ENCODE results near the gene MRPL16. TPM values are rescaled to one million over a fixed set of nuclear protein-coding genes. Genes with fewer than 3 reads are reported as not detected.

MRPL16 gene
- total and polyA plus RNA-seq, 2 of the 4 experiments (the other 2 are of a cell fraction), result 43.9 to 71.3 TPM

GRCh38 chr11:59777104-59777503 lies 33.5 kb downstream of the MRPL16 start:
- no peak overlapping the region for H2BK15ac ChIP-seq (ENCODE audit: low read depth, low read length)
- in situ Hi-C loops (cut with MboI; ENCODE audit: low sequenced_read_pairs), result no loop called here
- no peak overlapping the region for H4K8ac ChIP-seq (ENCODE audit: low read depth in 2 of 2, low read length in 2 of 2)

More at GRCh38 chr11:59777104-59777503, 33.5 kb downstream of the MRPL16 start:
- Histone ChIP-seq H2BK5ac (ENCODE audit: low read depth, low read length, poor library complexity, severe bottlenecking) (no peak overlapping the region), H3K36me3 (ENCODE audit: control insufficient read depth, insufficient read depth, low read length) (no peaks in the 10 kb centered on the region; the same call in 1 of the 2 replicates), H3K56ac (ENCODE audit: extremely low read depth, insufficient read depth, low read length) (no peak overlapping the region), H3K18ac (ENCODE audit: low read depth, low read length) (no peak overlapping the region), H3K9ac (ENCODE audit: low read depth, low read length) (no peak overlapping the region), H3K27me3 (ENCODE audit: control insufficient read depth, insufficient read depth, low read length) (no peaks in the 10 kb centered on the region), H2BK20ac (ENCODE audit: low read depth, low read length) (no peak overlapping the region), H3K9me3 (ENCODE audit: control insufficient read depth, insufficient read depth, low read length) (no peaks in the 10 kb centered on the region), H3K23ac (ENCODE audit: low read depth, low read length) (no peak overlapping the region), H4K91ac (ENCODE audit: insufficient read depth, low read depth, low read length) (no peak overlapping the region), H3K79me1 (ENCODE audit: low read depth in 1 of 2, low read length in 2 of 2) (no peaks in the 10 kb centered on the region; a peak in 1 of 4 replicates), H2AFZ (replicated peaks; ENCODE audit: low read length, poor library complexity) (no peak overlapping the region), H3K4me1 (ENCODE audit: control insufficient read depth, insufficient read depth, low read length) (peaks cover 2% of the 10 kb centered on the region; the same call in 1 of the 2 replicates), H4K20me1 (ENCODE audit: insufficient read depth, low read length) (0 out of 2 replicates have a peak, but pooled peaks cover under 1% of the 10 kb centered on the region), H2BK120ac (ENCODE audit: low read depth, low read length) (no peak overlapping the region), H3K4me2 (ENCODE audit: low read depth, low read length) (no peak overlapping the region), H3K4me3 (ENCODE audit: insufficient read depth, low read depth, low read length) (no peak overlapping the region), H3K4ac (ENCODE audit: low read depth, low read length) (no peak overlapping the region), H3K27ac (ENCODE audit: insufficient read depth, low read length) (no peak overlapping the region), H2AK5ac (ENCODE audit: low read depth, low read length) (no peak overlapping the region), H3K9me1 (ENCODE audit: insufficient read depth, low read length) (no peaks in the 10 kb centered on the region), H2AK9ac (replicated peaks; ENCODE audit: low read depth, low read length, poor library complexity) (no peak overlapping the region), H3K14ac (replicated peaks; ENCODE audit: low read depth, low read length) (no peak overlapping the region), H4K5ac (ENCODE audit: low read depth, low read length) (no peak overlapping the region)
- 100% methylated on average over 2 of the region's 5 CpGs; no CpG with 5 or more reads in 1 of the 2 experiments for WGBS, 2 experiments (ENCODE audit: extremely low coverage in 2 of 2, insufficient read length in 1 of 2)
- BruUV-seq (replicated peaks), result no TSS peak
- ChIA-PET POLR2A (ENCODE audit: unreplicated experiment) (no interaction called here), CTCF (no interaction called here)
- no peak for TF ChIP-seq MXI1 (IDR thresholded peaks at IDR 0.05; ENCODE audit: borderline replicate concordance, low read depth, low read length)
- TF ChIP-seq ELK1 (IDR thresholded peaks at IDR 0.05; ENCODE audit: borderline replicate concordance, low read depth, low read length), result no peak
- TF ChIP-seq RFX5 (IDR thresholded peaks at IDR 0.05; ENCODE audit: low read depth, low read length), result no peak
- no peak for TF ChIP-seq MAFK (IDR thresholded peaks at IDR 0.05; ENCODE audit: low read depth, low read length)
- TF ChIP-seq RAD21 (IDR thresholded peaks at IDR 0.05; ENCODE audit: low read length), result no peak
- no peak for TF ChIP-seq CEBPB (IDR thresholded peaks at IDR 0.05; ENCODE audit: low read depth, low read length)
- no peak for TF ChIP-seq POLR2A (IDR thresholded peaks at IDR 0.05; ENCODE audit: low read depth, low read length)
- no peak for TF ChIP-seq BHLHE40 (IDR thresholded peaks at IDR 0.05; ENCODE audit: low read depth, low read length)
- no peak for TF ChIP-seq RCOR1 (IDR thresholded peaks at IDR 0.05; ENCODE audit: insufficient replicate concordance, low read length)
- no peak for TF ChIP-seq MAZ (IDR thresholded peaks at IDR 0.05; ENCODE audit: borderline replicate concordance, low read depth, low read length)
- TF ChIP-seq NFE2L2 (IDR thresholded peaks at IDR 0.05; ENCODE audit: low read depth, low read length), result no peak
- no peak for TF ChIP-seq CTCF (conservative IDR thresholded peaks at IDR 0.05; ENCODE audit: low read depth, low read length)
- no peak for TF ChIP-seq FOS (IDR thresholded peaks at IDR 0.05; ENCODE audit: low read depth, low read length)
- no peak for TF ChIP-seq SMC3 (IDR thresholded peaks at IDR 0.05; ENCODE audit: low read depth, low read length)
- TF ChIP-seq CHD1 (IDR thresholded peaks at IDR 0.05; ENCODE audit: low read depth, low read length), result no peak
- TF ChIP-seq USF2 (IDR thresholded peaks at IDR 0.05; ENCODE audit: low read depth, low read length), result no peak
- ATAC-seq (ENCODE audit: low read depth) (no peak), DNase-seq (no peak)
- dilution Hi-C loops (cut with HindIII; ENCODE audit: low sequenced_read_pairs, unreplicated experiment), result no loop called here
- intact Hi-C loops (cut with micrococcal nuclease), result no loop called here

Data from IMR-90 (cell line).